Renal cortical epithelial cell (primary cell): Measurements from ENCODE around the gene VEZF1. TPM values are rescaled to one million over a fixed set of nuclear protein-coding genes. Genes with fewer than 3 reads are reported as not detected.
A peak's percentile ranks its signal among the peaks of the same experiment; 100 is the strongest.
"Not testable (repeated sequence)": the region's sequence is repeated elsewhere in the genome, so short reads cannot be mapped to it uniquely, and the experiment has no call there.

ENCODE experiments used
- DNase-seq: peaks from one replicate; pipeline ENCODE4 v3.0.0-alpha.2; 2011; ENCODE audit warnings: low read depth
- total RNA-seq: library from RNA; depleted of rRNA; stranded (reverse); fragments of >200 nt; gene quantifications from 2 replicates; pipeline ENCODE4 v1.2.3, GENCODE V29; 2014

The VEZF1 gene
- total RNA-seq, 1 donor from 2014 or later = 79.1 TPM

DNA sequence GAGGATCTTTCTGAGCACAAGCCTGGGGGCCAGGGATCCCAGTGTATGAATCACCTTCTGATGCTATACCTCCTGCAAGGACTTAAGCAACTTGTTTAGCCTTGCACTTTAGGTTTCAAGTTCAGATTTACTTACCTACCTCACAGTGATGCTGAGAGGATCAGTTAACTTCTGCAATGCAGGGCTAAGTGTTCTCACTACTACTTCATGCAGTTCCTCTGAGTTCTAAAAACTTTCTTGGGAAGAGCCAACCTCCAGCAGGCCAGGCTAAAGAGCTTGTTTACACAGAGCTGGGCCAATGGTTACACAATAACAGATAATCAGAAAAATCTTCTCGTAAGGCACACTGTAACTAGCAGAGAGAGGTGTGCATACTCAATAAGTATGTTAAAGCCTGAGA lies 13.0 kb downstream of the VEZF1 start:
- peak; percentile 71 for DNase-seq

DNA sequence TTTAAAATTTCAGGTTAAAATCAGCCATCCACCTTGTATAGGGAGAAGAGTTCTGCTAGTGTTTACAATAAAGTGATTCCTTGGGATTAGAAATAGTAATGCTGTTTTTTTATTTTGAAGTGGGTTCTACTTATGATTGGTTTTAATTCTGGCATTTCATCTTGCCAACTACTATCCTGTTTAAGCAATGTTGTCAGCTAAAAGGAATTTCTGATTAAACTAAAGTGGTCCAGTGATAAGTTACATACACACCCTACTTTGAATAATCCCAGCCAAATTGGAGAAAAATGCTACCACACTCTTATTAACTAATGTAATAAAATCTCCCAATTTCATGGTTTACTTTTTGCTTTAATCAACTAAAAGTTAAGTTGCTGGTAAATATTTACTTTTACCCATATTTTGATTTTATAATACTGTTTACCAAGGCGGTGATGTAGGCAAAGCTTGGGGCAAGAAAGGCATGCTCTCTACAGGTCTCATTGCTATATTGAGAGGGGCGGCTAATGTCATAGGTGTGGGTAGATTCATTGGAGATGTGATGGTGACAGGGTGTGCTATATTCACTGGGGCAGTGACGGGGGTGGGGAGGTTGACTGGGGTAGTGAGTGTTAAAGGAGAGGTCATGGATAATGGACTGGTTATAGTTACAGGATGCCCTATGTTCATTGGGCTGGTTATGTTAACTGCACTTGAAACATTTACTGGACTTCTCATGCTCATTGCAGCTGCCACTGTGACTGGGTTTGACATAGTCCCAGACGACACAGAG lies 13.8 kb downstream of the VEZF1 start:
- DNase-seq = not testable (repeated sequence)

GRCh38 chr17:57972151-57972550 lies 15.9 kb downstream of the VEZF1 start:
- no peak for DNase-seq

GRCh38 chr17:57971572-57971971 lies 16.5 kb downstream of the VEZF1 start:
- DNase-seq = no peak

GRCh38 chr17:57970710-57971109 lies 17.3 kb downstream of the VEZF1 start:
- DNase-seq = peak; percentile 72

- no peak for DNase-seq
These were observed 19.6 kb downstream of the VEZF1 start for GRCh38 chr17:57968456-57968855.

DNA sequence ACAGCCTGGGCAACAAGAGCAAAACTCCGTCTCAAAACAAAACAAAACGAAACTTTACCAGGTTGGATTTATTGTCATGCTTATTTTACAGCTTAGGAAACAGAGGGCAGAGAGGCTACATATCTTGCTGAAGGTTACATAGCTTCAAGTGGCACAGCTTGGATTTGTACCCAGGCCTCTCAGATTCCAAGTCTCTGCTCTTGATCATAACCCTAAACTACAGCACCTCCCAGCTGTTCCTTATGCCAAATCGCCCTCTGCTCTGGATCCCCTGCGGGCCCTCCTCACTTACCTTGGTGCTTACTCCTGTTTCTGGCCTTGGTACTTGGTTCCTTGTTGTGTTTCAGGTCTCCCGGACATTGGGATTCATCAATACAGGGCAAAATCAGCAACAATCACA lies 21.2 kb downstream of the VEZF1 start:
- no peak for DNase-seq

DNA sequence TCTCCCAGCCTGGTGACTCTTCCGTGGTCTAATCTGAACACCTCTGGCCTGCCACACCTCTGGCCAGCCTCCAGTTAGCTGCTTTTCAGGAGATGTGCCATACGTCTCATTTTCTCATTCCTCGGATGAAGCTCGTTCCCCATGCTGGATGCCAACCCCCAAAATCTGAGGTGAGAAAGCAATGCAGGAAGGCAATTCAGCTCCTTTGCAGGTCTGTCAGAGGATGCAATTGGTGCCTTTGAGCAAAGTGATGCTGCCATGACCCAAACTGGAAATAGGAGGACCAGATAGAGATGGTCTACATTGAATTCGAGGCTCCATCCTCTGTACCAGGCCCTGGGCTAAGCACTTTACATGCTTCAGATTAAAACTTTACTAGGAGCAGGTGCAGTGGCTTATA lies 21.8 kb downstream of the VEZF1 start:
- DNase-seq = no peak

DNA sequence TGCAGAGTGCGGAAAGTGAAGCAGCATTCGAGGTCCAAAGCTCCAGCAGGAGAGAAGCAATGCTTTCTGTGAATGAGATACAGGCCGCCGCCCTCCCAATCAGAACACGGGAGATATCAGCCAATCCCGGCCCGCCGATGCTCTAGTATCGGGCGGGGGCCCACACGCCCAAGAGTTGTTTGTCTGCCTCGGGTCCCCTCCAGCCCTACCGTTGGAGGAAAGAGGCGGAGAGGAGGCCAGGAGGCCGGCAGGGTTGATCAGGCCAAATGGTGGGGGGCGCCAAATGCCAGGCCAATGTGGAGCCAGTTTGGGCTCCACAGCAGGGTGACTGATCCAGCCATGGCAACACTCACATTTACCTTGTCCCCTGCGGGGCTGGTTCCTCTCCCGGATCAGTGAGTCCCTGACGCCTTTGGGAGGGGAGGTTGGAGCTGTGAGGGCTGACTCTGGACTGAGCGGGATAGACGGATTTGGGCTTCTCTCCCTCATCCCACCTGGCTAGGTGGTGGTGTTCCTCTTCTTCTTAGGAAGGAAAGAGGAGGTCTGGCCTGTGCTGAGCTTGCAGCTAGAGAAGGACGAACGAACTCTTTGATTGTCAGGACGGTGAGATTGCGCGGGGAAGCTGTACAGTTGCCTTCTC lies 22.4 kb downstream of the VEZF1 start:
- no peak for DNase-seq

DNA sequence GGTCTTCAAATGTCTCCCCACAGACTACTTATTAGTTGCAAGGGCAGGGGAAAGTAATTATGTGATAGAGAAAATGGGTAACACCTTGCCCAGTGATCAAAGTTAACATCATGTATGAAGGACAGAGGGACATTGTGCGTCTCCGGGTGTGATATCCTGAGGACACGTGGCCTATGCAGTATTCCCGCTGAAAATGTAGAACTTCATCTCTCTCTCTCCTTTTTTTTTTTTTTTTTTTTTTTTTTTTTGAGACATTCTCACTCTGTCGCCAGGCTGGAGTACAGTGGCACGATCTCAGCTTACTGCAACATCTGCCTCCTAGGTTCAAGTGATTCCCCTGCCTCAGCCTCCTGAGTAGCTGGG lies 24.9 kb downstream of the VEZF1 start:
- no peak for DNase-seq

DNA sequence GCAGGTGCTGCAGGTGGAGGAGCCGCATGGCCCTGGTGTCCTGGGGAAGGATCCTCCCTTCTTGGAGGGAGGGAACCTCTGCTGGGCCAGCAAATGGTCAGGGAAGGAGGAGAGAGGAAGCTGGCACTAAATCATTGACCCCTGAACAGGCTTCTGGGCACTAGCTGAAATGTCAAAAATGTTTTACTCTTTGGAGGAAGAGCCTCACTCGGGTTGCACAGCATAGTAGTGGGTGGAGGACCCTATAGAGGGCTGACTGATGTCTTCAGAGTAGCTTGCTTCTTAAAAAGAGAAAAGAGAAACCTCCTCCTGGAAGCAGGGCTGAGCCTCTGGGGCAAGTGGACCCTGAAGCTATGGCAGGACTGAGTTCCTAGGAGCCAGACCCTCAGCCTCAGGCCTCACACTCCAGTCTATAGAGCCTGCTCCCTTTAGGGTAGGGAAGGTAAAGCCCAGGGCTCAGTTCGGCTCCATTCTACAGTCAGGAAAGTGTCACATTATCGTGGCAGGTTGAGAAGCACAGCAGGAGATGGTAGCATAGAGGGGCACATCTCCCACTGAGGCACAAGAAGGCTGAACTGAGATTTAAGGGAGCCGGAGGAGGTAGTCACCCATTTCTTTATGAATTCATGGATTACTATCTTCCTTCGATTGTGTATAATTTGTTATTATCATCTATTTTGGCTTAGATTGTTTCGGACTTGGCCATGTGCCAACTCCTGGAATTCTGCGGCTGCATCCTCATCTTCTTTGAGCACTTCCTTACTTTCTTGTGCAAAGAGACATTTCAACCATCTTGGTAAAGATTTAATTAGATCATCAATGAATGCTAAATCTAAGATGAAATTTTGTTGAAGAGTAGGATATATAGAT lies 25.5 kb downstream of the VEZF1 start:
- DNase-seq = no peak

DNA sequence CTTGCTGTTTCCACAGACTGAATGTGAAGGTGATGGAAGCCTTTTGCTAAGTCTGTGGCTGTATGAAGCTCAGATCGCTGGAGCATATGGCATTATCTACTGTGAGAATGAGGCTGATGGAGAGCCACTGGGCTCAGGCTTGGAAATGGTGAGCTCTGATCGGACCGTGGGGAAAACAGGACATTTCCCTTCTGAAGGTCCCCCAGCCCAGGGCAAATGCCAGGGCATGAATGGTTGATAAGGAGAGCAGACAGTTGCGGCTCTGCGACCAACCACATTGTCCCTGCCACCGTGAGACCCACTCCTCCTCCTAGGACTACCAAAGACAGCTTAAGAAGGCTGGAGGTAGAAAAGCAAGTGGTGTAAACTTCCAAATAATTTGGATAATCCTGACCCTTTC lies 28.1 kb downstream of the VEZF1 start:
- DNase-seq = no peak

- not testable (repeated sequence) for DNase-seq
These were observed 29.7 kb downstream of the VEZF1 start for GRCh38 chr17:57958391-57958790.

- DNase-seq = no peak
These were observed 30.2 kb downstream of the VEZF1 start for GRCh38 chr17:57957886-57958285.

DNA sequence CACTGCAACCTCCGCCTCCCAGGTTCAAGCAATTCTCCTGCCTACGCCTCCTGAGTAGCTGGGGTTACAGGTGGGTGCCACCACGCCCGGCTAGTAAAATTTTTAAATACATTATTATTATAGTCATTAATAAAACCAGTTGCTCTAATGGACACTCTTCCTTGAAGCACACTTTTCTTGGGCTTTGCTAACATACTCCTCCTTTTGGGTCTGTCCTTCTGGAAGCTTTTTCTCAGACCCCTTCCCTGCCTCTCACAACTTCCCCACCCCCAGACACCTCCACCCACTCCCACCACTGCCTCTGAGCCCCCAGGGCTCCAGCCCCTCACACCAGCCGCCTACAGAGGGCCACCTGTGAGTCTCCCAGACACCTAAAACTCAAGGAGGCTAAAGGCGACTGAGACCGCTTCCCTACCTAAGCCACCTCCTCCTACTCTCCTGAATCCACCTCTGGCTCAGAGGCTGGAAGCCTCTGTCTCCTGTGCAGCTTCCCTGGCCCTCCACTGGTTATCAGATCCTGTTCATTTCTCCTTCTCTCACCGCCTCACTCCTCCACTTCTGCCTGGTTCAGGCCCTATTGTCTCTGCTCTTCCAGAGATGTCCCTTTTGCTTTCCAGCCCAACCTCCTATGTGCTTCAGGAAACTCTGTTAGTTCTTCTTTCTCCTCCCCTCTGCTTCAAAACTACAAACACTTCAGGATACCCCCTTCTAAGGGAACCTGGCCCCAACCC lies 30.8 kb downstream of the VEZF1 start:
- no peak for DNase-seq

- no peak for DNase-seq
These were observed 31.5 kb downstream of the VEZF1 start for GRCh38 chr17:57956291-57957119.

GRCh38 chr17:57955183-57955931 lies 32.7 kb downstream of the VEZF1 start, which contains the start of gene CUEDC1:
CUEDC1 (minus strand) TSS chr17:57955412; CDS start chr17:57885564, 69,848 bp downstream.
- DNase-seq = no peak

DNA sequence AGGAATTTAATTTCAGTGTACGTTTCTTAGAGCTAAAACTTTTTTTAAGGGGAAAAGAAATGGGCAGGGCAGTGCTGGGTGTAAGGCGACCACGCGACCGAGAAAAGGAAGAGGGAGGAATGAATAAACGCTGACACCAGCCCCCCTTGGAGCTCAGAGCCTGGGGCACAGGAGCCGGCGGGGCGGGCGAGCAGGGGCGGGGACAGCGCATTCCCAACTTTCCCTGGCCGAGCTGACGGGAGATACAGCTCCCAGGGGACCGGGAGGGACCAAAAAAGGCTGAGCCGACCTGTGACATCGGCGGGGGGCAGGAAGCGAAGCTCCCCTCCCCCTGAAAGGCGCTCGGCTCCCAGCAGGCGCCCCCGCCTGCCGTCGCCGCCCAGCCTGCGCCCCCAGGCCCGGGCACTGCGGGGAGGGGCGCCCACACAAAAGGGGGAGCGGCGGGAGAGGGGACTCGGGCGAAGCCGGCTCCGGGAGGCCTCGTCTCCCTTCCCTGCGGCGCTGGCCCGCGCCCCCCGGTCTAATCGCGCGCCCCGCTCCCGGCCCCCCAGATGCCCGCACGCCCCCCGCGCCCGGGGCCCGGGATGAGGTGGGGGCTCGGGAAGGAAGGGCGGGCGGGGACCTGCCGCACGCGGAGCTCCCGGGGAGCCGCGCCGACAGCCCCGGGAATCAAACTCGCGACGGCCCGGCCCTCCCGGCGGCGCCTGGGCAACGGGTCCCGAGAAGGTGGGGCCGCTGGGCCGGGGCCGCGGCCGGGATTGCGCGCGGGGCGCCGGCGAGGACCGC lies 33.5 kb downstream of the VEZF1 start:
- no peak for DNase-seq

DNA sequence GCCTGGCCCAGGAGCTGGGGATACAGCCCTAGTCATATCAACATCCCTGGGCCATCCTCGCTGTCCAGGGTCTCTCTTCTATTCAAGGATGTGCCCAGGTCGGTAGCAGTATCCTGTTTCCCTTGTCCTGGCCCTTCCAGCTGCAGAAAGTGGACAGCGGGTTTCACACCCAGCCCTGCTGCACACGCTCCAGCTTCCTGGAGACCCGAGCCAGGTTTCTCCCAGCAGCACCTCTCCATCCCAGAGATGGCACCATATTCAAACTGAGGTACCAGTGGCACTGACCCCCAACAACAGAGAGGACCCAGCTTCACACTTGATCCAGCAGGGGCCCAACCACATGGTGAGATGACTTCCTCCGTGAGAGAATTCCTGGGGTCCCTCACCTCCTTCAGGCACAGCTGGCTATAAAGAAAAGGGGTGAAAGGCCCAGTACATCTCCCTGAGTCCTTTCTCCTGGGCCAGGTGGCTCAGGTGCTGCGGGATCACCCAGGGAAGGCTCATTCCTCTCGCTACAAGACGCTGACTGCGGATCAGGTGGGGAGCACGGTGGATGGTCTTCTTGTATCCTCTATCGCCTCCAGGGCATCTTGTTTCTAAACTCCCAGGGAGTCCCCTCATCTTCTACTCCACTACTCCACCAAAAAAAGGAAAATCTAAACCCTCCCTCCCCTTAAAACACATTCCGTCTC lies 34.2 kb downstream of the VEZF1 start:
- no peak for DNase-seq
